Measurements from ENCODE around the gene CUEDC1.

- TF ChIP-seq CTCF (conservative IDR thresholded peaks at IDR 0.05 in 1 of 2, IDR thresholded peaks at IDR 0.05 in 1 of 2; ENCODE audit: extremely low read depth in 1 of 2, insufficient read depth in 1 of 2, low read depth in 1 of 2, low read length in 2 of 2): no peak
- TF ChIP-seq EZH2 (IDR thresholded peaks at IDR 0.05; ENCODE audit: borderline replicate concordance, low read length): no peak
Observed at GRCh38 chr17:57830880-57831279, 124.3 kb downstream of the CUEDC1 start.
